H1 (cell line): ENCODE data around the gene TAS1R1. TPM values are rescaled to one million over a fixed set of nuclear protein-coding genes. Genes with fewer than 3 reads are reported as not detected.

ENCODE experiments used
- CTCF ChIA-PET: fragments of 300-600 bp; sonication (Branson Sonifier 250); formaldehyde crosslinking; loops from one replicate; lab custom pipeline; 2021; ENCODE audit not compliant: partially characterized antibody; lab: Charles Lee
- POLR2A ChIA-PET: fragments of 300-600 bp; sonication (Branson Sonifier 250); formaldehyde crosslinking; loops from one replicate; lab custom pipeline; 2021; ENCODE audit warnings: inconsistent platforms; ENCODE audit not compliant: partially characterized antibody; lab: Charles Lee
- DNase-seq, 2 experiments: peaks; one replicate each; pipeline versions ENCODE4 v3.0.0 to v3.0.0-alpha.2; 2010 to 2022; ENCODE audit warnings: low spot score in 2 of 2, low read depth in 1 of 2, mixed read lengths in 1 of 2
- FAIRE-seq: peaks from 2 replicates; lab custom pipeline; 2011; peaks lifted over from hg19 to GRCh38; lab: Jason Lieb, UNC
- H2AFZ ChIP-seq: 2 replicates; pipeline ENCODE4 v1.8.1; 2012; ENCODE audit warnings: low read length, inconsistent platforms
- H2AK5ac ChIP-seq: 2 replicates; pipeline ENCODE4 v1.6.1; 2013; ENCODE audit warnings: low read depth, low read length
- H2BK120ac ChIP-seq: replicated peaks from 2 replicates; pipeline ENCODE3; 2013; ENCODE audit warnings: low read depth, low read length, inconsistent platforms
- H2BK12ac ChIP-seq: 2 replicates; pipeline ENCODE4 v1.6.1; 2013; ENCODE audit warnings: low read depth, low read length
- H2BK15ac ChIP-seq: 2 replicates; pipeline ENCODE4 v1.6.1; 2013; ENCODE audit warnings: low read length
- H2BK20ac ChIP-seq: 2 replicates; pipeline ENCODE4 v1.6.1; 2013; ENCODE audit warnings: low read length
- H2BK5ac ChIP-seq: 2 replicates; pipeline ENCODE4 v1.6.1; 2013; ENCODE audit warnings: low read depth, low read length
- H3K14ac ChIP-seq: 2 replicates; pipeline ENCODE4 v1.6.1; 2013; ENCODE audit warnings: inconsistent platforms; ENCODE audit not compliant: insufficient read length
- H3K18ac ChIP-seq: 2 replicates; pipeline ENCODE4 v1.6.1; 2013; ENCODE audit warnings: low read length; ENCODE audit errors: extremely low read depth
- H3K23ac ChIP-seq: 2 replicates; pipeline ENCODE4 v1.6.1; 2013; ENCODE audit warnings: inconsistent platforms; ENCODE audit not compliant: insufficient read length
- H3K23me2 ChIP-seq: 2 replicates; pipeline ENCODE4 v1.6.1; 2013; ENCODE audit warnings: low read depth, low read length
- H3K27ac ChIP-seq: 2 replicates; pipeline ENCODE4 v1.6.1; 2011; ENCODE audit warnings: low read depth, low read length, inconsistent platforms
- H3K27me3 ChIP-seq, 4 experiments: replicated peaks in 1 of 4; 1 replicate in 1 of 4; 2 replicates in 3 of 4; pipeline versions ENCODE4 v1.6.1 to v1.8.1; 2011 to 2013; ENCODE audit warnings: low read length in 3 of 4, mild to moderate bottlenecking in 3 of 4, inconsistent platforms in 2 of 4, mixed read lengths in 2 of 4, moderate library complexity in 1 of 4; ENCODE audit not compliant: control insufficient read depth in 3 of 4, insufficient read depth in 3 of 4; ENCODE audit errors: extremely low read depth in 1 of 4
- H3K36me3 ChIP-seq, 4 experiments: 2 replicates each; pipeline versions ENCODE4 v1.6.1 to v1.8.1; 2011 to 2013; ENCODE audit warnings: mild to moderate bottlenecking in 4 of 4, low read length in 3 of 4, moderate library complexity in 2 of 4, control low read depth in 1 of 4, inconsistent platforms in 1 of 4; ENCODE audit not compliant: insufficient read depth in 4 of 4, control insufficient read depth in 2 of 4
- H3K4ac ChIP-seq: replicated peaks from 2 replicates; pipeline ENCODE3; 2013; ENCODE audit warnings: low read length, low read depth, mixed read lengths, inconsistent platforms; ENCODE audit not compliant: insufficient read length
- H3K4me1 ChIP-seq, 4 experiments: replicated peaks in 1 of 4; 1 replicate in 1 of 4; 2 replicates in 3 of 4; pipeline versions ENCODE4 v1.6.1 to v1.8.1; 2011 to 2013; ENCODE audit warnings: low read length in 3 of 4, inconsistent platforms in 2 of 4, mixed read lengths in 1 of 4; ENCODE audit not compliant: insufficient read depth in 4 of 4, control insufficient read depth in 3 of 4
- H3K4me2 ChIP-seq, 2 experiments: 2 replicates each; pipeline versions ENCODE4 v1.6.1 to v1.8.1; 2011 to 2013; ENCODE audit warnings: low read depth in 2 of 2, low read length in 2 of 2, control low read depth in 1 of 2, inconsistent platforms in 1 of 2, mild to moderate bottlenecking in 1 of 2; ENCODE audit not compliant: insufficient read depth in 1 of 2
- H3K4me3 ChIP-seq, 4 experiments: fragments of 200-600, 300-600 bp in 1 of 4; sonication (generic), shearing (Covaris generic), sonication (Bioruptor Twin) in 1 of 4; 2 replicates each; pipeline versions ENCODE4 v1.5.1 to v1.8.1; 2011 to 2016; ENCODE audit warnings: low read length in 4 of 4, low read depth in 3 of 4, control low read depth in 2 of 4, inconsistent platforms in 2 of 4, mild to moderate bottlenecking in 2 of 4, mixed read lengths in 1 of 4, moderate library complexity in 1 of 4; ENCODE audit not compliant: insufficient read depth in 2 of 4; ENCODE audit errors: extremely low read depth in 1 of 4
- H3K56ac ChIP-seq: replicated peaks from 2 replicates; pipeline ENCODE3; 2013; ENCODE audit warnings: low read depth, mild to moderate bottlenecking, mixed read lengths, low read length, inconsistent platforms; ENCODE audit not compliant: insufficient read length
- H3K79me1 ChIP-seq: 2 replicates; pipeline ENCODE4 v1.6.1; 2013; ENCODE audit warnings: low read depth, low read length, control low read depth
- H3K79me2 ChIP-seq, 2 experiments: 2 replicates each; pipeline versions ENCODE4 v1.6.1 to v1.8.1; 2012 to 2013; ENCODE audit warnings: low read length in 2 of 2, mild to moderate bottlenecking in 2 of 2, inconsistent platforms in 1 of 2; ENCODE audit not compliant: insufficient read depth in 2 of 2, control insufficient read depth in 1 of 2
- H3K9ac ChIP-seq, 4 experiments: replicated peaks in 1 of 4; 1 replicate in 1 of 4; 2 replicates in 3 of 4; pipeline versions ENCODE4 v1.6.1 to v1.8.1; 2011 to 2013; ENCODE audit warnings: low read depth in 3 of 4, low read length in 3 of 4, control low read depth in 2 of 4, mild to moderate bottlenecking in 2 of 4, moderate library complexity in 2 of 4, inconsistent platforms in 1 of 4; ENCODE audit errors: extremely low read depth in 1 of 4
- H3K9me3 ChIP-seq, 2 experiments: 2 replicates each; pipeline versions ENCODE4 v1.6.1 to v1.8.1; 2012 to 2013; ENCODE audit warnings: mild to moderate bottlenecking in 2 of 2, moderate library complexity in 2 of 2, control low read depth in 1 of 2, inconsistent platforms in 1 of 2, low read depth in 1 of 2, low read length in 1 of 2, mixed read lengths in 1 of 2; ENCODE audit not compliant: insufficient read depth in 2 of 2
- H4K20me1 ChIP-seq, 2 experiments: replicated peaks in 1 of 2; 2 replicates each; pipeline versions ENCODE3 to v1.8.1; 2011 to 2013; ENCODE audit warnings: inconsistent platforms in 2 of 2, low read length in 2 of 2, mild to moderate bottlenecking in 1 of 2; ENCODE audit not compliant: insufficient read depth in 2 of 2, control insufficient read depth in 1 of 2
- H4K5ac ChIP-seq: 2 replicates; pipeline ENCODE4 v1.6.1; 2013; ENCODE audit warnings: low read length, low read depth, mixed read lengths, inconsistent platforms; ENCODE audit not compliant: insufficient read length
- H4K8ac ChIP-seq: 2 replicates; pipeline ENCODE4 v1.8.0; 2013; ENCODE audit warnings: mild to moderate bottlenecking, moderate library complexity, low read length, inconsistent platforms; ENCODE audit not compliant: insufficient read depth; ENCODE audit errors: extremely low read depth
- H4K91ac ChIP-seq: replicated peaks from 2 replicates; pipeline ENCODE3; 2013; ENCODE audit warnings: low read length, mixed read lengths, inconsistent platforms; ENCODE audit not compliant: insufficient read length
- ATF3 ChIP-seq: IDR thresholded peaks from 2 replicates; pipeline ENCODE4 v1.6.1; 2011; ENCODE audit warnings: low read depth, mild to moderate bottlenecking, low read length; ENCODE audit not compliant: insufficient read depth
- CEBPB ChIP-seq: IDR thresholded peaks from 2 replicates; pipeline ENCODE4 v1.6.1; 2012; ENCODE audit warnings: low read depth, low read length
- POU5F1 ChIP-seq: IDR thresholded peaks from 2 replicates; pipeline ENCODE4 v1.6.1; 2011; ENCODE audit warnings: low read depth, mild to moderate bottlenecking, low read length, moderate library complexity
- WGBS, 2 experiments: shearing (Covaris generic) in 1 of 2; methylation state at CpG; one replicate each; pipeline versions ENCODE4 v1.1.6 to v1.1.7; 2013 to 2015; ENCODE audit warnings: low lambda C conversion rate in 2 of 2, mixed read lengths in 2 of 2, inconsistent platforms in 1 of 2, low coverage in 1 of 2, missing lambda C conversion rate in 1 of 2; ENCODE audit not compliant: insufficient replicate concordance in 2 of 2, insufficient coverage in 1 of 2, insufficient read length in 1 of 2; ENCODE audit errors: extremely low coverage in 1 of 2, missing lambda C conversion rate in 1 of 2; 5-methylcytosine and 5-hydroxymethylcytosine counted together
- polyA plus RNA-seq, 7 experiments: library from polyadenylated mRNA; depleted of rRNA in 3 of 7; stranded (reverse) in 5 of 7; unstranded in 2 of 7; fragments of >200 nt in 5 of 7; fragments of 200-250 nt in 2 of 7; gene quantifications; 1 replicate in 5 of 7; 2 replicates in 1 of 7; 4 replicates in 1 of 7; pipeline versions ENCODE4 v1.2.1 to v1.2.3, GENCODE V29; 2011 to 2013; ENCODE audit warnings: missing spikeins in 2 of 7, mixed read lengths in 2 of 7
- total RNA-seq: library from RNA; stranded (reverse); fragmentation: NEBNext Ultra II Directional; extraction: Animal tissue kit (Norgen Biotek cat#: 25700); gene quantifications from 2 replicates; pipeline ENCODE4 v1.2.1, GENCODE V29; 2021

TAS1R1 gene
- total and polyA plus RNA-seq, 2 of the 8 experiments (the other 6 are each of a cell fraction or from before 2014, with no cell fraction given): 0.26 TPM; not detected in 1

DNA sequence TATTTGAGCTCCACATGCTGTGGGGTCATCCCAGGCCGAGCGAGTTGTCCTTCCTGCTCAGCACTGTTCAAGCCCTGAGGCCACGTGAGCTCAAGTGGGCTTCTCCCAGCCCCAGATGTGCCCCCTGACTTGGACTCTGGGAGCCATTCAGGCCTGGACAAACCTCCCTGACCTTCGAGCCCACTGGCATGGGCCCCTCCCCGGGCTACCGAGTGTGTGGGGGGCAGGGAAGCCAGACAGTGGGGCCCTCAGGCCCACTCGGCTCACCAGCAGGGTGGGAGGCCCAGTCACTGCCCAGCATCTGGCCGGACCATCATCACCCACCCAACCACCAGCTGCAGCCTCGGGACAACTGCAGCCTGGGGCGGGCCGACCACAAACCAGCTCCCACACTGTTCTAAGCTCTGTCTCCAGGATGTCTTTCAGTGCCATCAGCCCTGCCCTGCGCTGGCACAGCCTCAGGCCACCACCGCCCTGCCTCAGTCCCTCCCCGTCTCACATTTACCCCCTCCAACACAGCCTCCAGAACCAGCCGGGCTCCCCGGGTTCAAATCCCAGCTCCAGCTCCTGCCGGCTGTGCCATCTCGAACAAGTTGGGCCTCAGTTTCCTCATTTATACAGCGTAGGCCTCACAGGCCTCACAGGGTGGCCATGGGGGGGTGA lies 42.7 kb upstream of the TAS1R1 start:
- H2BK15ac ChIP-seq: no peak overlapping the region
- no peaks in the 10 kb centered on the region for H4K20me1 ChIP-seq
- H3K9me3 ChIP-seq: no peaks in the 10 kb centered on the region
- no peaks in the 10 kb centered on the region; a peak in 3 of 7 replicates for H3K4me1 ChIP-seq
- no peaks in the 10 kb centered on the region for H3K36me3 ChIP-seq
- WGBS, 2 experiments: 91% methylated on average over 18 of the region's 19 CpGs; no CpG with 5 or more reads in 1 of the 2 experiments
- no peak for TF ChIP-seq CEBPB
- TF ChIP-seq POU5F1: no peak
- TF ChIP-seq ATF3: no peak
- no peak overlapping the region for H3K14ac ChIP-seq
- H3K27ac ChIP-seq: no peak overlapping the region
- ChIA-PET CTCF (interaction anchor here (0.7 to 4.2 kb wide), 10 partner anchors 9 to 97 kb away, joined by 3 to 19 read pairs (median 4); no protein-coding TSS in a partner anchor), POLR2A (interaction anchor here (1.2 to 2.3 kb wide), 3 partner anchors 11 to 21 kb away, joined by 3 to 7 read pairs (median 4); no protein-coding TSS in a partner anchor)
- no peak overlapping the region for H3K4me3 ChIP-seq
- no peak overlapping the region for H2BK5ac ChIP-seq
- no peak overlapping the region for H3K56ac ChIP-seq
- H3K18ac ChIP-seq: no peak overlapping the region
- no peaks in the 10 kb centered on the region for H3K79me2 ChIP-seq
- no peak overlapping the region for H2BK20ac ChIP-seq
- no peak overlapping the region for H4K91ac ChIP-seq
- no peaks in the 10 kb centered on the region for H3K27me3 ChIP-seq
- H4K8ac ChIP-seq: no peak overlapping the region; the same call in none of the 2 replicates
- no peak overlapping the region for H3K4ac ChIP-seq
- no peak for DNase-seq
- FAIRE-seq: no peak
- H3K23ac ChIP-seq: no peak overlapping the region
- no peak overlapping the region for H2AFZ ChIP-seq
- 0 out of 2 replicates have a peak overlapping the region, but pooled peaks have one; percentile 53 for H2AK5ac ChIP-seq
- no peak overlapping the region for H2BK120ac ChIP-seq
- H4K5ac ChIP-seq: no peak overlapping the region
- H3K9ac ChIP-seq: no peak overlapping the region
- no peaks in the 10 kb centered on the region for H3K79me1 ChIP-seq
- H3K23me2 ChIP-seq: no peaks in the 10 kb centered on the region
- H3K4me2 ChIP-seq: no peak overlapping the region
- H2BK12ac ChIP-seq: peak overlapping the region; percentile 33; the same call in 1 of the 2 replicates
